ENCODE data around the gene TMC6. TPM values are rescaled to one million over a fixed set of nuclear protein-coding genes. Genes with fewer than 3 reads are reported as not detected.

TMC6 gene
- total and polyA plus RNA-seq, 2 of the 13 experiments (the other 11 are each of a cell fraction or from before 2014, with no cell fraction given): 48.4 to 99.1 TPM

DNA sequence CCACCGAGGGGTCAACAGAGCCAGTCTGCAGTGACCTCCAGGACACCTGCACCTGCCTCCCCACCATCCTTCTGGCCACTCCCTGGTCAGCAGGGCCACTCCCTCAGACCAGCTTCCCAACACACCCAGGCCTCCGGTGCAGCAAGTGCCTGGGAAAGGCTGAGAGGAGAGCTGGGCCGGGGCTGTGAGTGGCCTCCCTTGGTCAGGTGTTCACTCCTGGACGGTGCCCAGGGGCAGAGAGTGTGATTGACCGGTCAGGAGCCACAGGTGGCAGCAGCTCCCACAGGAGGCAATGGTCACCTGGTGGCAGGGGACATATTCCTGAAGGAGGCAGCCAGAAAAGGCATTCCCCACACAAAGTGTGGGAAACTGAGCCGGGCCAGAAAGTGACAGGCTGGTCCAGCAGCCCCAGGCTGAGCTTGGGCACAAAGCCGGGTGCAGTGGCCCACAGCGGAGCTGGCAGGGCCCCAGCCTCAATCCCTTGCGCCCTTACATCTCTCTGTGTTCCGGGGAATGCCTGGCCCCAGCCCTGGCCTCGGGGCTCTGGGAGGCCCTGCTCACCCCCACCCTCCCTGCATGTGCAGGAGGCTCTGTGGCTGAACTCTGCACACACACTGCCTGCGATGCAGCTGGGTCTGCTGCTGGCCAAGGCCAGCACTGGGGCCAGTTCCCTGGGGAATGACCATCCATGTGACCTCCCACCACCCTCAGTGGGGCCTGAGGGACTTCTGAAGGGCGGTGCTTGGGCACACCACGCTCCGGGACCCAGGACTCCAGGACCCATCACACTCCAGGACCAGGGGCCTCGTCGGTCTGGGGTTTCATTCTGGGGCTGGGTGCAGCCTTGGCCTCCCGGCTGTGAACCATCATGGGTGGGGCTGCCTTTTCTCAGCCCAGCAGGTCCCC, 16.4 kb upstream of the TMC6 start (continued):
- TF ChIP-seq, protein P1, sequence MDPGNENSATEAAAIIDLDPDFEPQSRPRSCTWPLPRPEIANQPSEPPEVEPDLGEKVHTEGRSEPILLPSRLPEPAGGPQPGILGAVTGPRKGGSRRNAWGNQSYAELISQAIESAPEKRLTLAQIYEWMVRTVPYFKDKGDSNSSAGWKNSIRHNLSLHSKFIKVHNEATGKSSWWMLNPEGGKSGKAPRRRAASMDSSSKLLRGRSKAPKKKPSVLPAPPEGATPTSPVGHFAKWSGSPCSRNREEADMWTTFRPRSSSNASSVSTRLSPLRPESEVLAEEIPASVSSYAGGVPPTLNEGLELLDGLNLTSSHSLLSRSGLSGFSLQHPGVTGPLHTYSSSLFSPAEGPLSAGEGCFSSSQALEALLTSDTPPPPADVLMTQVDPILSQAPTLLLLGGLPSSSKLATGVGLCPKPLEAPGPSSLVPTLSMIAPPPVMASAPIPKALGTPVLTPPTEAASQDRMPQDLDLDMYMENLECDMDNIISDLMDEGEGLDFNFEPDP (CRISPR knock-in tag; conservative IDR thresholded peaks at IDR 0.05): no peak
- TF ChIP-seq ZNF136 (CRISPR knock-in tag; IDR thresholded peaks at IDR 0.05; ENCODE audit: low read depth): 0 out of 2 replicates have a peak, but pooled peaks have one; percentile 65
- TF ChIP-seq, protein P2, sequence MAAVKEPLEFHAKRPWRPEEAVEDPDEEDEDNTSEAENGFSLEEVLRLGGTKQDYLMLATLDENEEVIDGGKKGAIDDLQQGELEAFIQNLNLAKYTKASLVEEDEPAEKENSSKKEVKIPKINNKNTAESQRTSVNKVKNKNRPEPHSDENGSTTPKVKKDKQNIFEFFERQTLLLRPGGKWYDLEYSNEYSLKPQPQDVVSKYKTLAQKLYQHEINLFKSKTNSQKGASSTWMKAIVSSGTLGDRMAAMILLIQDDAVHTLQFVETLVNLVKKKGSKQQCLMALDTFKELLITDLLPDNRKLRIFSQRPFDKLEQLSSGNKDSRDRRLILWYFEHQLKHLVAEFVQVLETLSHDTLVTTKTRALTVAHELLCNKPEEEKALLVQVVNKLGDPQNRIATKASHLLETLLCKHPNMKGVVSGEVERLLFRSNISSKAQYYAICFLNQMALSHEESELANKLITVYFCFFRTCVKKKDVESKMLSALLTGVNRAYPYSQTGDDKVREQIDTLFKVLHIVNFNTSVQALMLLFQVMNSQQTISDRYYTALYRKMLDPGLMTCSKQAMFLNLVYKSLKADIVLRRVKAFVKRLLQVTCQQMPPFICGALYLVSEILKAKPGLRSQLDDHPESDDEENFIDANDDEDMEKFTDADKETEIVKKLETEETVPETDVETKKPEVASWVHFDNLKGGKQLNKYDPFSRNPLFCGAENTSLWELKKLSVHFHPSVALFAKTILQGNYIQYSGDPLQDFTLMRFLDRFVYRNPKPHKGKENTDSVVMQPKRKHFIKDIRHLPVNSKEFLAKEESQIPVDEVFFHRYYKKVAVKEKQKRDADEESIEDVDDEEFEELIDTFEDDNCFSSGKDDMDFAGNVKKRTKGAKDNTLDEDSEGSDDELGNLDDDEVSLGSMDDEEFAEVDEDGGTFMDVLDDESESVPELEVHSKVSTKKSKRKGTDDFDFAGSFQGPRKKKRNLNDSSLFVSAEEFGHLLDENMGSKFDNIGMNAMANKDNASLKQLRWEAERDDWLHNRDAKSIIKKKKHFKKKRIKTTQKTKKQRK (IDR thresholded peaks at IDR 0.05; ENCODE audit: low read length): no peak
- TF ChIP-seq, protein P3, sequence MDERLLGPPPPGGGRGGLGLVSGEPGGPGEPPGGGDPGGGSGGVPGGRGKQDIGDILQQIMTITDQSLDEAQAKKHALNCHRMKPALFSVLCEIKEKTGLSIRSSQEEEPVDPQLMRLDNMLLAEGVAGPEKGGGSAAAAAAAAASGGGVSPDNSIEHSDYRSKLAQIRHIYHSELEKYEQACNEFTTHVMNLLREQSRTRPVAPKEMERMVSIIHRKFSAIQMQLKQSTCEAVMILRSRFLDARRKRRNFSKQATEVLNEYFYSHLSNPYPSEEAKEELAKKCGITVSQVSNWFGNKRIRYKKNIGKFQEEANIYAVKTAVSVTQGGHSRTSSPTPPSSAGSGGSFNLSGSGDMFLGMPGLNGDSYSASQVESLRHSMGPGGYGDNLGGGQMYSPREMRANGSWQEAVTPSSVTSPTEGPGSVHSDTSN (CRISPR knock-in tag; IDR thresholded peaks at IDR 0.05): no peak
- TF ChIP-seq ZNF180 (CRISPR knock-in tag; IDR thresholded peaks at IDR 0.05; ENCODE audit: borderline replicate concordance, low read depth): no peak
- TF ChIP-seq NAIF1 (CRISPR knock-in tag; IDR thresholded peaks at IDR 0.05; ENCODE audit: borderline replicate concordance): peak; percentile 66; the same call in 1 of the 2 replicates
- peak; percentile 46 for TF ChIP-seq NR2C2 (CRISPR knock-in tag; IDR thresholded peaks at IDR 0.05; ENCODE audit: borderline replicate concordance)
- TF ChIP-seq ADNP (CRISPR knock-in tag; IDR thresholded peaks at IDR 0.05): no peak
- peak; percentile 83; the same call in 1 of the 2 replicates for TF ChIP-seq SMAD9 (CRISPR knock-in tag; IDR thresholded peaks at IDR 0.05)
- TF ChIP-seq, protein P4, sequence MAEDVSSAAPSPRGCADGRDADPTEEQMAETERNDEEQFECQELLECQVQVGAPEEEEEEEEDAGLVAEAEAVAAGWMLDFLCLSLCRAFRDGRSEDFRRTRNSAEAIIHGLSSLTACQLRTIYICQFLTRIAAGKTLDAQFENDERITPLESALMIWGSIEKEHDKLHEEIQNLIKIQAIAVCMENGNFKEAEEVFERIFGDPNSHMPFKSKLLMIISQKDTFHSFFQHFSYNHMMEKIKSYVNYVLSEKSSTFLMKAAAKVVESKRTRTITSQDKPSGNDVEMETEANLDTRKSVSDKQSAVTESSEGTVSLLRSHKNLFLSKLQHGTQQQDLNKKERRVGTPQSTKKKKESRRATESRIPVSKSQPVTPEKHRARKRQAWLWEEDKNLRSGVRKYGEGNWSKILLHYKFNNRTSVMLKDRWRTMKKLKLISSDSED (CRISPR knock-in tag; IDR thresholded peaks at IDR 0.05): no peak
- TF ChIP-seq ZSCAN21 (CRISPR knock-in tag; IDR thresholded peaks at IDR 0.05; ENCODE audit: borderline replicate concordance): peak; percentile 89
- no peak for TF ChIP-seq MAFF (IDR thresholded peaks at IDR 0.05; ENCODE audit: low read depth, low read length)
- peak; percentile 79 for TF ChIP-seq RARA (CRISPR knock-in tag; IDR thresholded peaks at IDR 0.05)
- TF ChIP-seq ZSCAN12 (CRISPR knock-in tag; IDR thresholded peaks at IDR 0.05): peak; percentile 77; the same call in 1 of the 2 replicates
- TF ChIP-seq, protein P5, sequence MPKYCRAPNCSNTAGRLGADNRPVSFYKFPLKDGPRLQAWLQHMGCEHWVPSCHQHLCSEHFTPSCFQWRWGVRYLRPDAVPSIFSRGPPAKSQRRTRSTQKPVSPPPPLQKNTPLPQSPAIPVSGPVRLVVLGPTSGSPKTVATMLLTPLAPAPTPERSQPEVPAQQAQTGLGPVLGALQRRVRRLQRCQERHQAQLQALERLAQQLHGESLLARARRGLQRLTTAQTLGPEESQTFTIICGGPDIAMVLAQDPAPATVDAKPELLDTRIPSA (CRISPR knock-in tag; IDR thresholded peaks at IDR 0.05; ENCODE audit: borderline replicate concordance): peak; percentile 49; the same call in 1 of the 2 replicates

All from HepG2 (cell line).